Ramos (cell line): Measurements from ENCODE around the gene ALDH1B1.

Source experiments
- in situ Hi-C: fragments of 300-500 bp; cut with MboI; formaldehyde crosslinking; loops from one replicate; pipeline ENCODE4 v1.14.3; 2022; ENCODE audit warnings: low sequenced_read_pairs; ENCODE audit not compliant: unreplicated experiment

ALDH1B1 gene

GRCh38 chr9:38412751-38413150 lies 20.2 kb downstream of the ALDH1B1 start:
- in situ Hi-C loops: no loop called here

DNA sequence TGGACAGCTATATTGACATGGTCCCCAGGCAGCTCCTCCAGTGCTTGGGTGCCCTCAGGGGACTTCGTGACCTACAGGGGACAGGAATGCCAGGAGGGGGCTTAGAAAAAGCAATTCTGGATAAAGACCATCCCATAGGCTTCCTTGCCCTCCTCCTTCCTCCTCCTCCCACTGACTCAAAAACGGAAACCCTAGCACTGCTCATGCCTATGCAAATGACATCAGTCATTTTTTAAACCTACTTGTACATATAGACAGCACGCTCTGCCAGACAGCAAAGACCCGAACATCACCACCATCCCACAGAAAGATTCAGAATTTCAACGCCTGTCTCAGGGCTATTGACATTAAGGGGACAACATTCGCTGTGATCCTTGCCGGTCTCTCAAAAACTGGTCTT lies 20.8 kb downstream of the ALDH1B1 start:
- in situ Hi-C loops: no loop called here

- in situ Hi-C loops: no loop called here
Observed at GRCh38 chr9:38414040-38414723, 21.7 kb downstream of the ALDH1B1 start.

DNA sequence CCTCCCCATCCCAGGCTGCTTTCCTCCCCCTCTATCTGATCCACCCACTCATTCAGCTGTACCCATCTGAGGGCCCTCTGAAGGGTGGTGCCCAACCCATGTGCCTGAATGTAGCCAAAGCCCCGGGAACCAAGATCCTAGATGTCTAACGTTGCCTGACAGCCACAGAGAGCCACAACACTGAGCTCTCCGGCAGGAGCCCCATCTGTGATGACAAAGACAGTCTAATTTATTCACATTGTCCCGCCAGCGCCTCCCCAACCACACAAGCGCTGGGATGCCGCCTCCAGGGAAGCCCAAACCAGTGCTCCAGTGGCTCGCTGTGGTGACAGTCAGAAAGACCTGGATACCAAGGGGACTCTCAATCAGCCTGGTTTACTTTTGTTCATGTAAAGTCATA lies 23.4 kb downstream of the ALDH1B1 start:
- in situ Hi-C loops: no loop called here

DNA sequence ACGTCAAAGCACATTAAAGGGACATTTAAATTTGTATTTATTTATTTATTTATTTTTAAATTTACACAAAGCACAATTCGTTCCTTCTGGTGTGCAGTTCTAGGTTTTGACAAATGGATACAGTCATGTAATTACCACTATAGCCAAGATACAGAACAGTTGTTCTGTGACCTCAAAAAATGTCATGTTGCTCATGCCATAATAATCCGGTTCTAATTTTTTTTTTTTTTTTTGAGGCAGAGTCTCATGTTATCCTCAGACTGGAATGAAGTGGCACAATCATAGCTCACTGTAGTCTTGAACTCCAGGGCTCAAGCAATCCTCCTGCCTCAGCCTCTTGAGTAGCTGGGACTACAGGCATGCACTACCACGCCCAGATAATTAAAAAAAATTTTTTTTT lies 24.0 kb downstream of the ALDH1B1 start:
- in situ Hi-C loops: no loop called here

DNA sequence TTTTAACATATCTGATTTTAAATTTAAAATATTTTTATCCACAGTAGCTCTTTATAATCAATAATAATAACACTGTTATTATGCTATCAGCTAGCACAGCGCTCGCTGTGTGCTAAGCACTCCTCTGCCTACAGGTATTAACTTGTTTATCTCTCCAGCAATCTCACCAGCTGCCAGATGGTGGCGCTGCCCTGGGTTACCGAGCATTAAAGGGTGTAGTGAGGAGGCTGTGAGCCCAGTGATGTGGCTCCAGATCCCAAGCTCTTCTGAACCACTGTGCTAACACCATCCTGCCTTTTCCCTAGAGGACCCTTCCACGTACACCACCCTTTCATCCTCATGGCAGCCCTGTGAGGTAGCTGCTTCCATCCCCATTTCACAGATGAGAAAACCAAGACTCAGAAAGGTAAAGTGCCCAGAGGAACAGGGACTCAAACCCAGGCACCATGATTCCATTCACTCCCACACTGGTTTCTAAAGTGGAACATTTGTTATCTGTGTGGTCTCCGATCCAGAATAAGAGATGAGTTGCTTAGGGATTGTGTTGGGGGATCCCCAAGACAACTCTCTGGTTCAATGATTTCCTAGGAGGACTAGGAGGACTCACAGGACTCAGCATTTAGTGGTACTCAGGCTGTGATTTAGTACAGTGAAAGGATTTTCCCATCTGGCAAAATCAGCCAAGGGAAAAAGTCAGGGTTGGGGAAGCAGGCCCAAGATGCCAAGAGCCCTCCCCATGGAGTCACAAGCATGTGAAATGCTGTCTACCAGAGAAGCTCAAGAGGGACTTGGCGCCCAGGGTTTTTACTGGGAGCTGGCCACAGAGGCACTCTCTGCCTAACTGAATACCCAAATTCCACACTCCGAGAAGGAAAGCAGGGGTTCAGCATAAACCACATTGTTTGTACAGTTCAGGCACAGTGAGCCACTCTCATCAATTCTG lies 24.8 kb downstream of the ALDH1B1 start:
- in situ Hi-C loops: no loop called here

DNA sequence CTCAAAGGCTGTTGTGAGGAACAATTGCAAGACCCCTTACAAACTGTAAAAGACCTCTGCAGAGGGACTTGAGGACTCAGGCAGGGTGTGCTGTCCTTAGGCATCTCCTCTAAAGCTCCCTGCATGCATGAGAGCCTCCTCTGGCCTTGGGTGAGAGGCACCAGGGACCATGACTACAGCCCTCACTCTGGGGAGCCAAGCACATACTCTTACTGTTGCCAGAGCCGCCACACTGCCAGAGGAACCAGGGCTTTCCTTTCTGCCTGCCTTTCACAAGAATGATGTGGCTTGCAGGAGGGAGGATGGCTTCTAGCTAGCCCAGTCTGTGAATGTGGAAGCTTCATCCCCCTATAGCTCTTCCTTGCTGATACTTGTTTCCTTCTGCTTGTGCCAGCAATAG lies 25.9 kb downstream of the ALDH1B1 start:
- in situ Hi-C loops: no loop called here

DNA sequence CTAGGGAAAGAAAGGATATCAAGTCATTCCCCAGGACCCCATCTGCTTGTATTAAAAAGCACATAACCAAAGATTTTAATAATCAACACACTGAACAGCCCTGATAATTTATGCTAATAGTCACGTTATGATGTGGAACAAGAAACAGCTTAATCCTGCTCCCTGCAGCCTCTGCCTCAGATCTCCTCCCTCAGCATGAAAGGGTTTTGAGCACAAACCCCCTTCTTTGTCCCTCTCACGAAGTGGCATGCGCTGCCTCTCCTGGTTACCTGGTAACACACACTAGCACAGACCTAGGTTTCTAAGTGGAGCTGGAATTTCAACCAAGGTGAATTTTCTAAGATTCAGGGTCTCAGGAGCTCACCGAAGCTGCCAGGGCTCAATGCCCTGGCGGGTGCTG lies 26.7 kb downstream of the ALDH1B1 start:
- in situ Hi-C loops: no loop called here

DNA sequence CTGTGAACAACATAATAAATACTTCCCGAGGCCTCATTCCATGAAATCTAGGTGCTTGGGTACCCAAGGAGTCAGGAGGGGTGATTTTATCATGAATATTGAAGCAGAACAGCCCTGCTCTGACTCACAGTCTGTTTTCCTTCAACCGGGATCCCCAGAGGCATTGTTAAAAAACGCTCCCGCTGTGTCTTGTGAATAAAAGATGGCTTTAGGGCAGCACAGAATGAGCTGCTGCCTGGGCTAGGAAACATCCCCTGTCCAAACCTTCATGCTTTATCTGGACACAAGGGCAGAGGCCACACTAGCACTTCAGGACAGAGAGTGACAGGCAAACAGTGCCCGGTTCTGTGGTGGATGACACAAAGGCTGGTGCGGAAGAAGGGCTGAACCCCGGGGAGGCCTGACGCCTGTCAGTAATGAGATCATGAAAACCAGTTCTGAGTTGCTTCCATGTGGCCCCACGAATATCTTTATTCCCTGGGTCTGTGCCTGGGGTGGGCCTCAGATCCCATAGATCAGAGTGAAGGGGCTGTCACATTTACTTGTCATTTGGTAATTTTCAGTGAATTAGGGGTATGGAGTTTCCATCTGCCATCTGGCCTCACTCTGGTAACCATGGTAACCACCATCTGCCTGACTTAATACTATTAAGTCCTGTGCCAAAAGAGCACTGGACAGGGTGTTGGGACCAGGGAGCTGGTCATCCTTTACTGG lies 29.2 kb downstream of the ALDH1B1 start:
- in situ Hi-C loops: no loop called here

DNA sequence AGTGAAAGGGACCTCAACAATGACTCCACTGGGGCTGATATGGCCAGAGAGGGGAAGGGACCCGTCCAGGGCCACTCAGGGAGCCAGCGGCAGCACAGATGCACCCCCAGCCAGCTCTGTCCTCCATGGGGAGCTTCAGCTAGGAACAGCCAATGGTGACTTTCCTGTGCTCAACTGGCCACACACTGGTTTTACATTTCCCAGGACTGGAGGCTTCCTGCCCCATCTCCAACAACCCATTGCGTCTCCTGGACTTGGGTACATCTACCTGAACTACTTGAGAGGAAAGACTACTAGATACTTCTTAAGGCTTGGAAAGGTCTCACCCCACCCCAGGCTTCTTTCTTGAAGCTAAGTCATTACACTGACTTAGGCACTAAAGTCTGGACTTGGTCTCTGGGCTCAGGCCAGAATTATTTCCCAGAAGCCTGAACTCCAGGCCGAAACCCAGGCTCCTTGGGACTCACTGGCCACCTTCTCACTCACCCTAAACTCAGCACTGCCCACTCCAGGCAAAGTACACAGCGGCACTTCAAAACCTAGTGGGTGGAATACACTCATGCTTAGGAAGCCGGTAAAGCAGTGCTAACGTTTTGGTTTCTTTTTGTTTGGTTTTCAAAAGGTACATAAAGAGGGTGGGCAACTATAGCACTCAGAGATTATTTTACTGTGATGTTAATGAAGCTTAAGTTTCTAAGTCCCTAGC lies 30.2 kb downstream of the ALDH1B1 start:
- in situ Hi-C loops: no loop called here

DNA sequence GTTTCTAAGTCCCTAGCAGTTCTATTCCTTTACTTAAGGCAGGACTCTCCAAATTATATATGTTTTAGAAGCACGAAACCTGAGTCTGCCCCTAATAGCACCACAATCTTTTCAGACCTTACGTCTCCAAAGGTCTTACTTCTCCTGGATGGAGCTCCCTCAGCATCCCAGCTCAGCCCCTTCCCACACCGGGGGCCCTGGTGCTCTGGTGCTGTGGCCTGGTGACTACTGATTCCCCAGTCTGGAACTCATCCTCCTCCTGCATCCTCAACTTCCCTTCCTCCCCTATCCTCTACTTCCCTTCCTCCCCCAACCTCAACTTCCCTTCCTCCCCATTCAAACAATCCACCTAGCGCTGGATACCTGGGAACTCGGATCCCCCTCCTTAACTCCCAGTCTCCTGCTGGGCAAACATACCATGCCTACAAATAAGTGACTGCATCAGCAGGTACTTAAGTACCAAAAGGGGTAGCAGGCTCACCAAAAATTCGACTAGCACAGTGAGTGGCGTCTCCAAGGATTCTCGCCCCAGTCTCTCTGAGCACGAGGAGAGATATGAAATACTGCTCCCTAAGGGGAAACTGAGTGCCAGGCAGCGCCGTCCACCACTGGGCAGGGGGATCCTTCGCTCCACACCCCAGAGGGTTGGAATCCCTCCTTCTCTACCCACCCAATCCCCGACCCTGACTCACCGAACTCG lies 30.9 kb downstream of the ALDH1B1 start:
- in situ Hi-C loops: no loop called here

GRCh38 chr9:38423973-38424843 lies 31.7 kb downstream of the ALDH1B1 start, which contains the start of gene IGFBPL1:
TSS of gene IGFBPL1 (minus strand) at chr9:38424454. CDS start at chr9:38424424, 30 bp downstream.
- in situ Hi-C loops: no loop called here

GRCh38 chr9:38424918-38425317 lies 32.4 kb downstream of the ALDH1B1 start:
- in situ Hi-C loops: no loop called here

GRCh38 chr9:38428062-38428461 lies 35.6 kb downstream of the ALDH1B1 start:
- in situ Hi-C loops: no loop called here

GRCh38 chr9:38431116-38431515 lies 38.6 kb downstream of the ALDH1B1 start:
- in situ Hi-C loops: no loop called here

DNA sequence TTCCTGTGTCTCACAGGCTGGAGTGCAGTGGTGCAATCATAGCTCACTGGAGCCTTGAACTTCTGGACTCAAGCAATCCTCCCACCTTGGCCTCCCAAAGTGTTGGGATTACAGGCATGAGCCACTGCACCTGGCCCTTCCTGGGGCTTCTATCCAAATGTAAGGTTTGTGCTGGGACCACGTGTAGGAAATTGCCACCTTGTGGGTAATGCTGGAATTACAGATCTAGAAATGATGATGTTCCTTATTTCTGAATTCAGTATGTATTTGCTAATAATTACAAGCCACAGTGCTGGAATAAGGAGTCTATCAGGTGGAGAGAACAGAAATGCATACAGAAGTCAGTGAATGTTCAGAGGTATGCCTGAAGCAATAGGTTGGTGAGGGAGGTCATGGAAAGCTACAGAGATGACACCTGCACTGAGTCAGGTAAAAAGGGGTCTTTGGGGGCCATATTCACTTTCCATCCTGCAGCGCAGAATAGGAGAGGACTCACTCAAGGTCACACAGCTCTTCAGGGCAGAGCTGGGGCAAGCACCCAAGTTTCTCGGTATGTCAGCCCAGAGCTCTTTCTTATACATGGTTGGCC lies 40.5 kb downstream of the ALDH1B1 start:
- in situ Hi-C loops: no loop called here

DNA sequence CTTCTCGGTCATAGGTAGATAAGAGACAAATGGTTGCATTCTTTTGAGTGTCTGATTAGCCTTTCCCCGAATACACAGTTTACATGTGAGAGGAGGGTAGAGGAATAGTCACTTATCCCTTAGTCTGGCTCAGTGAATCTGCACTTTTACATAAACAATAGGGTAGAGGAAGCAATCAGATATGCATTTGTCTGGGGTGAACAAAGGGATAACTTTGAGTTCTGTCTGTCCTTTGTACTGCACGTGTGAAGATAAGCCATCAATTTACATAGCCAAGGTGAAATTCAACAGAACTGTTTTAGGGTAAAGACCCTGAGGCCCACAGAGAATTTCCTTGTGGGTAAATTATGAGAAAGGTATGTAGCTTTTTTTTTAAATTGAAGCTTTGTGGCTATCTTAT lies 41.9 kb downstream of the ALDH1B1 start:
- in situ Hi-C loops: no loop called here

DNA sequence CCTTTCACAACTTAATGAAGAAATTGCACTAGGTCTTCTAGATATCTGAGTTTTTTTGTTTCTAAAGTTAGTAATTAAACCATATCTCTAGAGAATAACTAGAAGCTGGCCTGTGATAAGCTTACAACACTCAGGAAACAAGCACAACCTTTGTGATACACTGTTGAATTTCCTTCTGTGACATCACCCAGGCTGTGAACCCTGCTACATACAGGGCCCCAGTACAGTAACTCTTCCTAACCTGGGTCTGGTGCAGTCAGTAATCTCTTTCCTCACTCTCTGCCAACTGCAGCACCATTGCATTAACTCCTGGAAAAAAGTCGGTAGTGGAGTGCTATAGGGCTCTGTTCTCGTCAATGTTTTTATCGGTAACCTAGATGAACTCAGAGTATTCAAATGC lies 42.4 kb downstream of the ALDH1B1 start:
- in situ Hi-C loops: no loop called here
